A673 (cell line): ENCODE results near the gene EVI5L.

ENCODE experiments used
- EZH2 ChIP-seq: fragments of 200-600 bp; sonication (generic); IDR thresholded peaks from 2 replicates; pipeline ENCODE4 v1.6.1; 2017; ENCODE audit warnings: borderline replicate concordance, low read depth, mild to moderate bottlenecking, mixed read lengths, antibody characterized with exemption, low read length; ENCODE audit not compliant: poor library complexity, severe bottlenecking
- TF ChIP-seq, protein P1 (sequence below): fragments of 300-800, 200-600 bp; sonication (generic); conservative IDR thresholded peaks from 2 replicates; pipeline ENCODE4 v1.5.1; 2017; ENCODE audit warnings: low read depth, mild to moderate bottlenecking, antibody characterized with exemption, low read length, moderate library complexity, mixed read lengths

DNA sequence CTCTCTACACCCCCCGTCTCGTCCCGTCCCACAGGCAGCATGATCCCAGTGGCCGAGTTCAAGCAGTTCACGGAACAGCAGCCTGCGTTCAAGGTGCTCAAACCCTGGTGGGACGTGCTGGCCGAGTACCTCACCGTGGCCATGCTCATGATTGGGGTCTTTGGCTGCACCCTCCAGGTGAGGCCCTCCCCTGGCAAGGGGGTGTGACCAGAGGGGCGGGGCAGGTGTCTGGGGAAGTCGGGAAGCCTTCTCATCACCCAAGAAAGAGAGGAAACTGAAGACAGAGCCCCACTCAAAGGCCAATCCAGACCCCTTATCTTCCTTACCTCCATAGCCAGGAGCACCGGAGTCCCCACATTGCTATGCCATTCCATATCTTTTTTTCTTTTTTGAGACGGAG, 65.5 kb downstream of the EVI5L start:
- TF ChIP-seq, protein P1, sequence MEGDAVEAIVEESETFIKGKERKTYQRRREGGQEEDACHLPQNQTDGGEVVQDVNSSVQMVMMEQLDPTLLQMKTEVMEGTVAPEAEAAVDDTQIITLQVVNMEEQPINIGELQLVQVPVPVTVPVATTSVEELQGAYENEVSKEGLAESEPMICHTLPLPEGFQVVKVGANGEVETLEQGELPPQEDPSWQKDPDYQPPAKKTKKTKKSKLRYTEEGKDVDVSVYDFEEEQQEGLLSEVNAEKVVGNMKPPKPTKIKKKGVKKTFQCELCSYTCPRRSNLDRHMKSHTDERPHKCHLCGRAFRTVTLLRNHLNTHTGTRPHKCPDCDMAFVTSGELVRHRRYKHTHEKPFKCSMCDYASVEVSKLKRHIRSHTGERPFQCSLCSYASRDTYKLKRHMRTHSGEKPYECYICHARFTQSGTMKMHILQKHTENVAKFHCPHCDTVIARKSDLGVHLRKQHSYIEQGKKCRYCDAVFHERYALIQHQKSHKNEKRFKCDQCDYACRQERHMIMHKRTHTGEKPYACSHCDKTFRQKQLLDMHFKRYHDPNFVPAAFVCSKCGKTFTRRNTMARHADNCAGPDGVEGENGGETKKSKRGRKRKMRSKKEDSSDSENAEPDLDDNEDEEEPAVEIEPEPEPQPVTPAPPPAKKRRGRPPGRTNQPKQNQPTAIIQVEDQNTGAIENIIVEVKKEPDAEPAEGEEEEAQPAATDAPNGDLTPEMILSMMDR: no peak
- no peak for TF ChIP-seq EZH2
